IPS-NIHi7 (cell line): ENCODE measurements around the gene PLK1.
A peak's percentile ranks its signal among the peaks of the same experiment; 100 is the strongest.
"Not testable (repeated sequence)": the region's sequence is repeated elsewhere in the genome, so short reads cannot be mapped to it uniquely, and the experiment has no call there.

ENCODE experiments used
- DNase-seq: peaks from one replicate; pipeline ENCODE4 v3.0.0; 2012; ENCODE audit warnings: mixed read lengths; ENCODE audit errors: extremely low spot score

PLK1 gene

DNA sequence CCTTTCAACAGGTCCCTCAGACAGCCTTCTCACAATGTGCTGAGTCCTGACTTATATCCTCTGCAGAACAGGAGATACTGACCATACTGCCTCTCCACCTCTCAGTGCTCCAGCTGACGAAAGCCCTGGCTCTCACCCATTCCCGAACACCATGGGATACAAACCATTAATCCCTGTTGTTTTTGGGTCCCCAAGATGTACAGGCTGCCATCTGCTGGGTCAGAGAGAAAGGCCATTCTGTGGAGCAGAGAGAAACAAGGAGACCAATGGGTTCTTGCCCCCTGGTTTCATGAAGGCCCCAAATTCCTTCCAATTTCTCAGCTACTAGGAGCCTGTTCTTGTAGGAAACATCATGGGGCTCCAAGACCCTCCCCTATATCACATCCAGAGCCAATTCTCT, 31.3 kb downstream of the PLK1 start:
- no peak for DNase-seq

DNA sequence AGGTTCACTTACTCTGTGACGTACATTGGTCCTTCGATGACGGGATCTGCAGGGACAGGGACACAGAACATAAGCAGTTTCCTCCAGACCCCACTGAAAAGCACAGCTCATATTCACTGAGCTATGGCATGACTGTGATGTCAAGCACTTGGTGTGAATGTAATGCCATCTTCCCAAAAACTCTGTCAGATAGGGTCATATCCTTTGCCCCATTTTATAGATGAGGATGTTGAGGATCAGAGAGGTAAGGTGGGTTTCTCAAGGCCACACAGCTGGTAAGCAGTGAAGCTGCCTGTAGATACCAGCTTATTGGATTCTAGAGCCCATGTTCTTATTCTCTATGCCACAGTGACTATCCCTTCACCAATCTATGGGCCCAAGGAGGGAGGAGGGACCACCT, 31.8 kb downstream of the PLK1 start:
- DNase-seq, result no peak

GRCh38 chr16:23711785-23712184, 33.1 kb downstream of the PLK1 start:
- DNase-seq, result no peak

DNA sequence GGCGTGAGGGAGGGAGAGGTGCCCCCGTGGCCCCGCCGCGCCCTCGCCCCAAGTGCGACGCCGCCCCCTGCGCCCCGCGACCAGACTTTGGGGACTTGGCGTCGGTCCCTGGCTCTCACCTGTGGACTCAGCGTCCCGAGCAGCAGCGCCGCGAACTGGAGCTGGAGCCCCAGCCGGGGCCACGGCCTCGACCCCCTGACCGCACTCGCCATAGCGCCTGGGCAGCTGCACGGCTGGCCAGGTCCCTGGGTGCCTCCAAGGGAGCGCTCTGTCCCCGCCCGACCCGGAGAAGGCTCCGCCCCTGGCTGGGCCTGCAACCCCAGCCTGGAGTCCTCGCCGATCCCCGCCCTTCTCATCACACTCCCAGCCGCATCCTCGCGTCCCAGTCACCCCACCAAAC, 34.3 kb downstream of the PLK1 start, which contains the start of gene ERN2:
ERN2 (minus strand) TSS at position 247 of the 400 bp plus-strand sequence; CDS start at position 212, 35 bp downstream.
- peak; percentile 73 for DNase-seq

DNA sequence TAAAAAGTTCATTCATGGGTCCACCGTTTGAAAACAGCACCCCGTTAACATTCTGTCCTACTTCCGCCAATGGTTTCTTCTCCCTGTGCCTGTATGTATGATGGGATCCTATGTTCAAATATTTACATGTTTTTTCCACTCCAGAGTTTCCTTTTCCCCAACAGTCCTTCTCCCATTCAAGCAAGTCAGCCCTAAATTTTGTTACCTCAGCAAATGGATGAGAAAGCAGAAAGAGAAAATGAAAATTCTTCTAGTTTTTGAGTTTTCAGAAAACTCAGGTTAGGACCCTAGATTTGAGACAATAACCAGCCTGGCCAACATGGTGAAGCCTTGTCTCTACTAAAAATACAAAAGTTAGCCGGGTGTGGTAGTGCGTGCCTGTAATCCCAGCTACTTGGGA, 37.8 kb downstream of the PLK1 start:
- no peak for DNase-seq

DNA sequence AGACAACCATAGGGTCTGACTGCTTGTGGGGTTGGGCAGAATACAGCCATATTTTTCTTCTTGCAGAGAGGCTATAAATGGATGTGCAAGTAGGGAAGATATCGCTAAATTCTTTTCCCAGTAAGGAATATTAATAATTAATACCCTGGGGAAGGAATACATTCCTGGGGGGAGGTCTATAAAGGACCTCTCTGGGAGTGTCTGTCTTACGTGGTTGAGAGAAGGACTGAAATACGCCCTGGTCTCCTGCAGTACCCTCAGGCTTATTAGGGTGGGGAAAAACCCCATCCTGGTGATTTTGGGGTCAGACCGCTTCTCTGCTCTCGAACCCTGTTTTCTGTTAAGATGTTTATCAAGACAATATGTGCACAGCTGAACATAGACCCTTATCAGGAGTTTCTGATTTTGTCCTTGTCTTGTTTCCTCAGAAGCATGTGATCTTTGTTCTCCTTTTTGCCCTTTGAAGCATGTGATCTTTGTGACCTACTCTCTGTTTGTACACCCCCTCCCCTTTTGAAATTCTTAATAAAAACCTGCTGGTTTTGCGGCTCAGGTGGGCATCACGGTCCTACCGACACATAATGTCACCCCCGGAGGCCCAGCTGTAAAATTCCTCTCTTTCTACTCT, 44.0 kb downstream of the PLK1 start:
- DNase-seq, result not testable (repeated sequence)

GRCh38 chr16:23724096-23724784, 45.6 kb downstream of the PLK1 start:
- DNase-seq, result no peak

DNA sequence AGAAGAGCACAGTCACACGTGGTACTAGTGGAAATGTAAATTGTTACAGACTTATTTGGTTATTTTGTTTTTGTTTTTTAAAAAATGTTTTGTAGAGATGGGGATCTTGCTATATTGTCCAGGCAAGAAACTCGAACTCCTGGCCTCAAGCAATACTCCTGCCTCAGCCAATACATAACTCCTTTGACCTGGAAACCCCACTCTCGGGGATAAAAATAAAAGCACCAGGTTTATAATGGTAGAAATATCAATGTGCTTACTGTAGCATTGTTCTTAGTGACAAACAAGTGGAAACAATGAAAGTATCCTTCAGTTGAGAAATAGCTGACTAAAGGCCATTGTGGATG, 46.1 kb downstream of the PLK1 start:
- DNase-seq, result no peak

- DNase-seq, result no peak
Measured at GRCh38 chr16:23726710-23727109, 48.0 kb downstream of the PLK1 start.

GRCh38 chr16:23728112-23728477, 49.4 kb downstream of the PLK1 start:
- DNase-seq, result no peak

DNA sequence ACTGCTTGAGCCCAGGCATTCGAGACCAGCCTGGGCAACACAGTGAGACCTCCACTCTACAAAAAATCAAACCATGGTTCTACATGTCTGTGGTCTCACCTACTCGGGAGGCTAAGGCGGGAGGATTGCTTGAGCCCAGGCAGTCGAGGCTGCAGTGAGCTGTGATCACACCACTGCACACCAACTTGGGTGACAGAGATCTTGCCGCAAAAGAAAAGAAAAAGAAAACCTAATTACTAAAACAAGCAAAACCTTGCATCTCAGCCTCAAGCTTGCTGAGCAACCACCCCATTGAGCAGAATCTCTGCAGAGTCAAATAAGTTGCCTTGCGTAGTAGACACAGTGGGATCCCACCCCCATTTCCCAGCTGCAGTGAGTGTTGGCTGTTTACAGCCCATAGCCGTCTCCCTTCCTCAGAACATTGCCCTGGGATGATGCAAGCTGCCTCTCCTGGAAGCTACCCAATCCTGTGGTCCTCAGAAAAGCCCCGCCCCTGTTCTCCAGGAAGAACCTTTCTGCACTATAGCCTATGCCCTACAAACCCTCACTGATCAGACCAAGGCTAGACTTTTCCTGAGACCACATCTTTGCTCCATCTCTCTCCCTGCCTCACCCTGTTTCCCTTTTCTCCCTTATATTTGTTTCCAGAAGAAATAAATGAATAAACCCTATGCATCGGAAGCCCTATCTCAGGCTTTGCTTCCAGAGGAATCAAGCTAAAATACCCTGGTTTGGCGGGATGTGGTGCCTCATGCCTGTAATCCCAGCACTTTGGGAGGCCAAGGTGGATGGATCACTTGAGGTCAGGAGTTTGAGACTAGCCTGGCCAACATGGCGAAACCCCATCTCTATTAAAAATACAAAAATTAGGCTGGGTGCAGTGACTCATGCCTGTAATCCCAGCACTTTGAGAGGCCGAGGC, 51.1 kb downstream of the PLK1 start:
- peak; percentile 74 for DNase-seq

DNA sequence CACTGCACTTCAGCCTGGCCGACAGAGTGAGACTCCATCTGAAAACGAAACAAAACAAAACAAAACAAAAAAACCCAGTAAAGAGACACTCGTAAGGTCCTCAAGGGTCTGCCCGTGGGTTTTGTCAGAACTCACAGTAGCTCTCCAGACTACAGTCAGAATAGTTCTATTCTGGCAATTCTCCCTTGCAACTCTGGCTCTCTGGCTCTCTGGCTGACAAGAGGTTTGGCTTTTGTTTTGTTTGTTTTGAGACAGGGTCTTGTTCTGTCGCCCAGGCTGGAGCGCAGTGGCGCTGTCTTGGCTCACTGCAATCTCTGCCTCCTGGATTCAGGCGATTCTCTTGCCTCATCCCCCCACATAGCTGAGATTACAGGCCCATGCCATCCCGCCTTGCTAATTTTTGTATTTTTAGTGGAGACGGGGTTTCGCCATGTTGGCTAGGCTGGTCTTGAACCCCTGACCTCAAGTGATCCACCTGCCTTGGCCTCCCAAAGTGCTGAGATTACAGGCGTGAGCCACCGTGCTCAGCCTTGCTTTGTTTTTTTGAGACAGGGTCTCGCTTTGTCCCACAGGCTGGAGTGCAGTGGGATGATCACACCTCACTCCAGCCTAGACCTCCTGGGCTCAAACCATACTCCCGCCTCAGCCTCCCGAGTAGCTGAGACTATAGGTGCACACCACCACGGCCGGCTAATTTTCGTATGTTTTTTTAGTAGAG, 55.6 kb downstream of the PLK1 start:
- no peak for DNase-seq

DNA sequence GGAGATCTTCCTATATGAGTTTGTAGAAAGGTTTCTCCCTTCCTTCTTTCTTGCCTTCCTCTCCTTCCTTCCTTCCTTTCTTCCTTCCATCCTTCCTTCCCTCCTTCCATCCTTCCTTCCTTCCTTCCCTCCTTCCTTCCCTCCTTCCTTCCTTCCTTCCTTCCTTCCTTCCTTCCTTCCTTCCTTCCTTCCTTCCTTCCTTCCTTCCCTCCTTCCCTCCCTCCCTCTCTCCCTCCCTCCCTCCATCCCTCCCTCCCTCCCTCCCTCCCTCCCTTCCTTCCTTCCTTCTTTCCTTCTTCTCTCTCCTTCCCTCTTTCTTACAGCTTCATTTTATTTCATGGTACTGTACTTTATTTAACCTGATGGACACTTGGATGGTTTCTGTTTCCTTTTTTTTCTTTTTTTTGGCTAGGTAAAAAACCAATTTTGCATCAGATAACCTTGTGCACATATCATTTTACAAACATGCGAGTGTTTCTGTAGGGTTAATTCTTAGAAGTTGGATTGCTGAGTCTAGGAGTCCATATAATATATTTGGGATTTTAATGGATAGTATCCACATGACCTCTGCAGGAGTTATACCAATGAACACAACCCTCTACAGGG, 58.8 kb downstream of the PLK1 start:
- not testable (repeated sequence) for DNase-seq

GRCh38 chr16:23739516-23739915, 60.8 kb downstream of the PLK1 start:
- no peak for DNase-seq
